H9 (cell line): ENCODE measurements around the gene ZNF281. TPM values are rescaled to one million over a fixed set of nuclear protein-coding genes. Genes with fewer than 3 reads are reported as not detected.

Source experiments
- DNase-seq: peaks from one replicate; pipeline ENCODE4 v3.0.0-alpha.2; 2017
- H2AFZ ChIP-seq: one replicate; pipeline ENCODE4 v1.6.1; 2013; ENCODE audit warnings: mild to moderate bottlenecking, low read length, control low read depth, moderate library complexity
- H2AK5ac ChIP-seq: 2 replicates; pipeline ENCODE4 v1.6.1; 2013; ENCODE audit warnings: low read length, control low read depth, mixed read lengths; ENCODE audit not compliant: insufficient read length
- H2BK120ac ChIP-seq: one replicate; pipeline ENCODE4 v1.6.1; 2013; ENCODE audit warnings: low read depth, mild to moderate bottlenecking, low read length, control low read depth, inconsistent platforms; ENCODE audit not compliant: poor library complexity, severe bottlenecking
- H2BK12ac ChIP-seq: 2 replicates; pipeline ENCODE4 v1.6.1; 2013; ENCODE audit warnings: low read length, control low read depth, mixed read lengths, low read depth; ENCODE audit not compliant: insufficient read length
- H2BK15ac ChIP-seq: 2 replicates; pipeline ENCODE4 v1.6.1; 2013; ENCODE audit warnings: low read depth, low read length, control low read depth
- H2BK20ac ChIP-seq: one replicate; pipeline ENCODE4 v1.6.1; 2013; ENCODE audit warnings: low read depth, mild to moderate bottlenecking, low read length, control low read depth, inconsistent platforms; ENCODE audit not compliant: poor library complexity, severe bottlenecking
- H2BK5ac ChIP-seq: 2 replicates; pipeline ENCODE4 v1.6.1; 2013; ENCODE audit warnings: low read length, control low read depth, mixed read lengths; ENCODE audit not compliant: insufficient read length
- H3K14ac ChIP-seq: 2 replicates; pipeline ENCODE4 v1.6.1; 2013; ENCODE audit warnings: low read length, control low read depth; ENCODE audit not compliant: insufficient read depth
- H3K18ac ChIP-seq: 2 replicates; pipeline ENCODE4 v1.6.1; 2013; ENCODE audit warnings: low read depth, mild to moderate bottlenecking, mixed read lengths, low read length, control low read depth; ENCODE audit not compliant: insufficient read length
- H3K23ac ChIP-seq: 2 replicates; pipeline ENCODE4 v1.6.1; 2013; ENCODE audit warnings: low read length, control low read depth, mixed read lengths, low read depth; ENCODE audit not compliant: insufficient read length
- H3K23me2 ChIP-seq: 2 replicates; pipeline ENCODE4 v1.6.1; 2013; ENCODE audit warnings: low read depth, mild to moderate bottlenecking, mixed read lengths, low read length, control low read depth; ENCODE audit not compliant: insufficient read length, poor library complexity, severe bottlenecking
- H3K27ac ChIP-seq: 2 replicates; pipeline ENCODE4 v1.5.1; 2013; ENCODE audit warnings: low read length, control low read depth, mixed read lengths, low read depth; ENCODE audit not compliant: insufficient read length
- H3K27me3 ChIP-seq: 2 replicates; pipeline ENCODE4 v1.6.1; 2013; ENCODE audit warnings: low read length, control low read depth, inconsistent platforms; ENCODE audit not compliant: insufficient read depth
- H3K4ac ChIP-seq: 2 replicates; pipeline ENCODE4 v1.6.1; 2013; ENCODE audit warnings: low read depth, mild to moderate bottlenecking, control low read depth, inconsistent platforms, low read length, moderate library complexity
- H3K4me1 ChIP-seq: 2 replicates; pipeline ENCODE4 v1.6.1; 2013; ENCODE audit warnings: low read length, control low read depth, inconsistent platforms; ENCODE audit not compliant: insufficient read depth
- H3K4me2 ChIP-seq: 2 replicates; pipeline ENCODE4 v1.6.1; 2013; ENCODE audit warnings: low read length, control low read depth, mixed read lengths; ENCODE audit not compliant: insufficient read length, insufficient read depth
- H3K56ac ChIP-seq: 2 replicates; pipeline ENCODE4 v1.6.1; 2013; ENCODE audit warnings: low read depth, mild to moderate bottlenecking, mixed read lengths, low read length, control low read depth; ENCODE audit not compliant: insufficient read length
- H3K79me1 ChIP-seq: 2 replicates; pipeline ENCODE4 v1.6.1; 2013; ENCODE audit warnings: low read depth, mild to moderate bottlenecking, moderate library complexity, low read length, control low read depth, inconsistent platforms; ENCODE audit not compliant: insufficient read depth, poor library complexity, severe bottlenecking
- H3K79me2 ChIP-seq: 2 replicates; pipeline ENCODE4 v1.6.1; 2013; ENCODE audit warnings: low read length, control low read depth, inconsistent platforms; ENCODE audit not compliant: insufficient read depth
- H3K9ac ChIP-seq: 2 replicates; pipeline ENCODE4 v1.6.1; 2013; ENCODE audit warnings: low read length, control low read depth, mixed read lengths; ENCODE audit not compliant: insufficient read length; ENCODE audit errors: extremely low read depth
- H3K9me3 ChIP-seq: one replicate; pipeline ENCODE4 v1.6.1; 2013; ENCODE audit warnings: low read depth, low read length, inconsistent platforms; ENCODE audit not compliant: control insufficient read depth
- H3T11ph ChIP-seq: one replicate; pipeline ENCODE4 v1.6.1; 2013; ENCODE audit warnings: mild to moderate bottlenecking, low read length, control low read depth, inconsistent platforms
- H4K20me1 ChIP-seq: one replicate; pipeline ENCODE4 v1.6.1; 2013; ENCODE audit not compliant: control insufficient read depth, insufficient read length, insufficient read depth
- H4K5ac ChIP-seq: 2 replicates; pipeline ENCODE4 v1.6.1; 2013; ENCODE audit warnings: low read depth, mild to moderate bottlenecking, mixed read lengths, low read length, control low read depth; ENCODE audit not compliant: insufficient read length
- H4K8ac ChIP-seq: replicated peaks from 2 replicates; pipeline ENCODE4 v1.6.1; 2013; ENCODE audit warnings: low read length, control low read depth, mixed read lengths, low read depth; ENCODE audit not compliant: insufficient read length
- H4K91ac ChIP-seq: 2 replicates; pipeline ENCODE4 v1.6.1; 2013; ENCODE audit warnings: low read depth, mild to moderate bottlenecking, moderate library complexity, mixed read lengths, low read length, control low read depth; ENCODE audit not compliant: insufficient read length
- H3K27ac Mint-ChIP-seq, 3 experiments: 2 replicates in 2 of 3; 3 replicates in 1 of 3; pipeline ENCODE4 v1.8.0; 2020 to 2021; ENCODE audit warnings: mixed read lengths in 3 of 3, mild to moderate bottlenecking in 1 of 3, moderate library complexity in 1 of 3
- H3K27me3 Mint-ChIP-seq: 2 replicates; pipeline ENCODE4 v1.8.0; 2021; ENCODE audit warnings: low read depth, mild to moderate bottlenecking, moderate library complexity, mixed read lengths
- H3K36me3 Mint-ChIP-seq, 3 experiments: 2 replicates in 2 of 3; 3 replicates in 1 of 3; pipeline ENCODE4 v1.8.0; 2020 to 2021; ENCODE audit warnings: low read depth in 3 of 3, mixed read lengths in 3 of 3; ENCODE audit not compliant: insufficient read depth in 1 of 3
- H3K4me1 Mint-ChIP-seq, 2 experiments: 2 replicates each; pipeline ENCODE4 v1.8.0; 2020; ENCODE audit warnings: mixed read lengths in 2 of 2
- H3K4me3 Mint-ChIP-seq, 2 experiments: 2 replicates in 1 of 2; 3 replicates in 1 of 2; pipeline ENCODE4 v1.8.0; 2020 to 2021; ENCODE audit warnings: mild to moderate bottlenecking in 2 of 2, mixed read lengths in 2 of 2, moderate library complexity in 1 of 2
- H3K9me3 Mint-ChIP-seq, 2 experiments: 2 replicates in 1 of 2; 3 replicates in 1 of 2; pipeline ENCODE4 v1.8.0; 2020; ENCODE audit warnings: mild to moderate bottlenecking in 2 of 2, mixed read lengths in 2 of 2, moderate library complexity in 1 of 2
- CTCF ChIP-seq: fragments of 200-600 bp; sonication (generic); conservative IDR thresholded peaks from 3 replicates; pipeline ENCODE4 v1.8.0; 2021; ENCODE audit warnings: antibody characterized with exemption, mild to moderate bottlenecking
- WGBS: extraction: QIAGEN DNeasy Blood & Tissue Kit; methylation state at CpG from one replicate; pipeline ENCODE4 v1.1.7; 2013; ENCODE audit warnings: missing lambda C conversion rate, low lambda C conversion rate, mixed read lengths; ENCODE audit not compliant: insufficient read length; ENCODE audit errors: extremely low coverage; 5-methylcytosine and 5-hydroxymethylcytosine counted together
- total RNA-seq: library from RNA; stranded (reverse); gene quantifications from 2 replicates; pipeline ENCODE4 v1.2.1, GENCODE V29; 2021

Gene ZNF281
- total RNA-seq, 1 experiment from 2014 or later, result 75.2 TPM

GRCh38 chr1:200398373-200398772 lies 11.5 kb downstream of the ZNF281 start:
- H3K4me1 Mint-ChIP-seq, result peaks cover 56 to 57% of the 10 kb centered on the region in 2 experiments

More at GRCh38 chr1:200398373-200398772, 11.5 kb downstream of the ZNF281 start:
- Histone ChIP-seq H2AK5ac (no peak overlapping the region), H3K23me2 (no peaks in the 10 kb centered on the region), H2BK20ac (no peak overlapping the region), H2BK5ac (no peak overlapping the region), H3K18ac (no peak overlapping the region), H2BK120ac (no peak overlapping the region), H3K4me1 (peaks cover 3% of the 10 kb centered on the region; the same call in 1 of the 2 replicates), H3K14ac (no peak overlapping the region), H3K4ac (no peak overlapping the region), H3K23ac (no peak overlapping the region), H4K20me1 (no peaks in the 10 kb centered on the region), H3K79me2 (peaks cover 2% of the 10 kb centered on the region; the same call in 1 of the 2 replicates), H3K27me3 (no peaks in the 10 kb centered on the region), H4K91ac (no peak overlapping the region), H3K79me1 (no peaks in the 10 kb centered on the region), H3K9me3 (no peaks in the 10 kb centered on the region), H3K9ac (no peak overlapping the region), H3T11ph (no peak overlapping the region), H3K27ac (no peak overlapping the region), H2AFZ (no peak overlapping the region), H4K8ac (no peak overlapping the region), H3K56ac (no peak overlapping the region), H4K5ac (no peak overlapping the region), H2BK15ac (no peak overlapping the region), H2BK12ac (no peak overlapping the region), H3K4me2 (no peak overlapping the region)
- TF ChIP-seq CTCF, result no peak
- Mint-ChIP-seq H3K27me3 (no peaks in the 10 kb centered on the region), H3K4me3 (no peak overlapping the region), H3K36me3 (peaks cover 0 to 10% (median 7%) of the 10 kb centered on the region in 3 experiments; a peak in 5 of 7 replicates), H3K27ac (peak overlapping the region in 1 of 3 experiments; percentile 51; a peak in 1 of 7 replicates), H3K9me3 (no peaks in the 10 kb centered on the region)
- no CpG with 5 or more reads among the region's 1 CpG for WGBS
- DNase-seq, result no peak
